GM12878 (cell line): ENCODE results near the gene TPRN. TPM values are rescaled to one million over a fixed set of nuclear protein-coding genes. Genes with fewer than 3 reads are reported as not detected.

Experiments used
- ATAC-seq: fragments of 200-7000 bp; cut with Tn5 transposase; 3 replicates; pipeline ENCODE4 v1.9.1; 2020; ENCODE audit warnings: mild to moderate bottlenecking, moderate library complexity
- BruUV-seq: library from RNA; stranded (reverse); fragments of 400-500 nt; replicated peaks from 2 replicates; lab custom pipeline; 2021; lab: Mats Ljungman, UMichigan
- CTCF ChIA-PET: fragments of 300-600 bp; sonication (Branson Sonifier 250); formaldehyde crosslinking; extraction: SDS; loops from one replicate; lab custom pipeline; 2021; ENCODE audit warnings: inconsistent platforms; lab: Yijun Ruan, JAX
- POLR2A ChIA-PET: fragments of 350-600 bp; formaldehyde crosslinking; extraction: SDS; loops from one replicate; lab custom pipeline; 2021; ENCODE audit warnings: inconsistent platforms; lab: Charles Lee
- RAD21 ChIA-PET: fragments of 300-600 bp; sonication (Branson Sonifier 250); formaldehyde crosslinking; loops from one replicate; lab custom pipeline; 2023; ENCODE audit warnings: antibody characterized with exemption; ENCODE audit not compliant: unreplicated experiment; lab: Charles Lee
- SMC1A ChIA-PET: fragments of 300-600 bp; sonication (Branson Sonifier 250); formaldehyde crosslinking; loops from one replicate; lab custom pipeline; 2023; ENCODE audit not compliant: unreplicated experiment, uncharacterized antibody; lab: Charles Lee
- DNase-seq: peaks from one replicate; pipeline ENCODE4 v3.0.0-alpha.2; 2011; ENCODE audit warnings: low read depth, low spot score
- FAIRE-seq: peaks from 3 replicates; lab custom pipeline; 2011; peaks lifted over from hg19 to GRCh38; lab: Jason Lieb, UNC
- H2AFZ ChIP-seq: 2 replicates; pipeline ENCODE4 v1.6.0; 2011; ENCODE audit warnings: low read depth, low read length, control low read depth; ENCODE audit not compliant: control insufficient read depth
- H3K27ac ChIP-seq: 2 replicates; pipeline ENCODE4 v1.5.1; 2011; ENCODE audit warnings: control low read depth; ENCODE audit not compliant: control insufficient read depth, insufficient read depth
- H3K27me3 ChIP-seq, 2 experiments: replicated peaks in 1 of 2; 2 replicates each; pipeline versions ENCODE4 v1.6.0 to v1.6.1; 2011; ENCODE audit warnings: low read length in 1 of 2; ENCODE audit not compliant: control insufficient read depth in 2 of 2, insufficient read depth in 2 of 2
- H3K36me3 ChIP-seq, 2 experiments: 2 replicates each; pipeline ENCODE4 v1.5.1; 2011; ENCODE audit warnings: low read length in 1 of 2; ENCODE audit not compliant: control insufficient read depth in 2 of 2, insufficient read depth in 2 of 2
- H3K4me1 ChIP-seq: 2 replicates; pipeline ENCODE4 v1.6.1; 2011; ENCODE audit warnings: mild to moderate bottlenecking, low read length, moderate library complexity, mixed read lengths; ENCODE audit not compliant: control insufficient read depth, insufficient read depth
- H3K4me2 ChIP-seq: 2 replicates; pipeline ENCODE4 v1.6.0; 2011; ENCODE audit warnings: control low read depth; ENCODE audit not compliant: control insufficient read depth, insufficient read depth
- H3K4me3 ChIP-seq: fragments of 200-600 bp; sonication (generic); 2 replicates; pipeline ENCODE4 v1.5.1; 2016
- H3K79me2 ChIP-seq: 2 replicates; pipeline ENCODE4 v1.6.0; 2011; ENCODE audit warnings: low read length; ENCODE audit not compliant: control insufficient read depth, insufficient read depth
- H3K9ac ChIP-seq: 2 replicates; pipeline ENCODE4 v1.8.0; 2011; ENCODE audit warnings: low read length, control low read depth, mixed read lengths; ENCODE audit not compliant: control insufficient read depth, insufficient read depth
- H3K9me3 ChIP-seq: replicated peaks from 3 replicates; pipeline ENCODE4 v1.5.1; 2011; ENCODE audit warnings: mild to moderate bottlenecking, low read length; ENCODE audit not compliant: control insufficient read depth, insufficient read depth
- H4K20me1 ChIP-seq: 2 replicates; pipeline ENCODE4 v1.6.0; 2011; ENCODE audit not compliant: control insufficient read depth, insufficient read depth
- ATF2 ChIP-seq: IDR thresholded peaks from 2 replicates; pipeline ENCODE4 v1.6.1; 2012; ENCODE audit warnings: low read length, inconsistent platforms
- BACH1 ChIP-seq: fragments of 450-650 bp; IDR thresholded peaks from 2 replicates; pipeline ENCODE4 v1.6.1; 2017; ENCODE audit warnings: mild to moderate bottlenecking, borderline replicate concordance
- CBFB ChIP-seq: IDR thresholded peaks from 2 replicates; pipeline ENCODE4 v1.6.1; 2016; ENCODE audit warnings: antibody characterized with exemption, low read depth
- FOXK2 ChIP-seq: fragments of 450-650 bp; IDR thresholded peaks from 2 replicates; pipeline ENCODE4 v1.6.1; 2017; ENCODE audit warnings: mild to moderate bottlenecking, moderate library complexity
- HDAC6 ChIP-seq: fragments of 200-600 bp; sonication (generic); IDR thresholded peaks from one replicate; pipeline ENCODE4 v1.8.0; 2017; ENCODE audit warnings: antibody characterized with exemption; ENCODE audit not compliant: unreplicated experiment
- KLF5 ChIP-seq: fragments of 450-650 bp; IDR thresholded peaks from 2 replicates; pipeline ENCODE4 v1.6.1; 2014; ENCODE audit warnings: mild to moderate bottlenecking; ENCODE audit not compliant: partially characterized antibody
- NBN ChIP-seq: fragments of 450-650 bp; IDR thresholded peaks from 2 replicates; pipeline ENCODE4 v1.6.1; 2016
- POU2F2 ChIP-seq: IDR thresholded peaks from 3 replicates; pipeline ENCODE4 v1.6.1; 2011; ENCODE audit warnings: low read depth, mild to moderate bottlenecking, low read length, borderline replicate concordance
- RB1 ChIP-seq: fragments of 450-650 bp; formaldehyde crosslinking; IDR thresholded peaks from 2 replicates; pipeline ENCODE4 v1.6.1; 2017; ENCODE audit warnings: mild to moderate bottlenecking, borderline replicate concordance
- STAT1 ChIP-seq: fragments of 450-650 bp; conservative IDR thresholded peaks from 2 replicates; pipeline ENCODE4 v1.6.1; 2014; ENCODE audit warnings: antibody characterized with exemption, mild to moderate bottlenecking
- STAT3 ChIP-seq: IDR thresholded peaks from 2 replicates; pipeline ENCODE4 v1.6.1; 2011; ENCODE audit warnings: low read depth, low read length, improper control_type of control experiment
- WGBS: methylation state at CpG from one replicate; pipeline ENCODE4 v1.1.6; 2016; ENCODE audit warnings: low lambda C conversion rate; ENCODE audit not compliant: insufficient replicate concordance, insufficient coverage; ENCODE audit errors: missing lambda C conversion rate; 5-methylcytosine and 5-hydroxymethylcytosine counted together
- in situ Hi-C: fragments of 300-500 bp; cut with MboI; formaldehyde crosslinking; loops from 9 replicates; pipeline ENCODE4 v1.14.3; 2018; ENCODE audit warnings: mixed read lengths
- intact Hi-C: fragments of 100-400 bp; cut with micrococcal nuclease; formaldehyde crosslinking; loops from one replicate; pipeline ENCODE4 v1.14.2; 2022; ENCODE audit not compliant: unreplicated experiment
- polyA plus RNA-seq, 11 experiments: library from polyadenylated mRNA; depleted of rRNA in 4 of 11; unstranded in 6 of 11; stranded (reverse) in 5 of 11; fragments of >200 nt; fragmentation: Nextera tagmentation in 4 of 11; fragmentation: Illumina TruSeq in 1 of 11; extraction: Ambion mirVana in 4 of 11; extraction: Trizol in 1 of 11; gene quantifications; 1 replicate in 1 of 11; 2 replicates in 10 of 11; pipeline versions ENCODE4 v1.2.1 to v1.2.3, GENCODE V29; 2011 to 2016; ENCODE audit warnings: inconsistent platforms in 2 of 11, missing spikeins in 2 of 11, low read depth in 1 of 11
- total RNA-seq, 4 experiments: library from RNA; depleted of rRNA in 3 of 4; stranded (reverse); fragments of >200 nt in 3 of 4; fragmentation: Illumina TruSeq in 1 of 4; extraction: Trizol in 1 of 4; gene quantifications; 2 replicates each; pipeline versions ENCODE4 v1.2.1 to v1.2.3, GENCODE V29; 2013 to 2021
- TF ChIP-seq, protein P1 (sequence below): IDR thresholded peaks from 2 replicates; pipeline ENCODE4 v1.6.1; 2011; ENCODE audit warnings: mild to moderate bottlenecking, low read depth, low read length, moderate library complexity; ENCODE audit not compliant: insufficient replicate concordance
- TF ChIP-seq, protein P2 (sequence below): IDR thresholded peaks from 2 replicates; pipeline ENCODE4 v1.6.1; 2012; ENCODE audit warnings: mild to moderate bottlenecking, low read depth, low read length

TPRN gene
- total and polyA plus RNA-seq, 10 of the 15 experiments (the other 5 are each of a cell fraction or from before 2014, with no cell fraction given) = 0.18 to 19.5 (median 3.1) TPM

GRCh38 chr9:137182836-137183235 lies 17.7 kb downstream of the TPRN start:
- intact Hi-C loops = no loop called here
- no peak overlapping the region for H3K4me3 ChIP-seq
- H3K9me3 ChIP-seq = no peaks in the 10 kb centered on the region
- ChIA-PET SMC1A (no interaction called here), RAD21 (no interaction called here), CTCF (no interaction called here), POLR2A (interaction anchor here (1.0 kb wide), 1 partner anchor 26 kb away, joined by 11 read pairs; no protein-coding TSS in a partner anchor)
- WGBS = 92% methylated on average over 14 of the region's 17 CpGs
- FAIRE-seq (no peak), ATAC-seq (no peak), DNase-seq (no peak)
- H2AFZ ChIP-seq = no peak overlapping the region
- H3K27ac ChIP-seq = no peak overlapping the region
- no peak for TF ChIP-seq RB1
- TF ChIP-seq, protein P1, sequence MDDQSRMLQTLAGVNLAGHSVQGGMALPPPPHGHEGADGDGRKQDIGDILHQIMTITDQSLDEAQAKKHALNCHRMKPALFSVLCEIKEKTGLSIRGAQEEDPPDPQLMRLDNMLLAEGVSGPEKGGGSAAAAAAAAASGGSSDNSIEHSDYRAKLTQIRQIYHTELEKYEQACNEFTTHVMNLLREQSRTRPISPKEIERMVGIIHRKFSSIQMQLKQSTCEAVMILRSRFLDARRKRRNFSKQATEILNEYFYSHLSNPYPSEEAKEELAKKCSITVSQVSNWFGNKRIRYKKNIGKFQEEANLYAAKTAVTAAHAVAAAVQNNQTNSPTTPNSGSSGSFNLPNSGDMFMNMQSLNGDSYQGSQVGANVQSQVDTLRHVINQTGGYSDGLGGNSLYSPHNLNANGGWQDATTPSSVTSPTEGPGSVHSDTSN = no peak
- TF ChIP-seq STAT1 = no peak
- TF ChIP-seq ATF2 = no peak
- no peak for TF ChIP-seq NBN
- no peak for TF ChIP-seq KLF5
- no peak for TF ChIP-seq FOXK2
- no peak for TF ChIP-seq POU2F2
- TF ChIP-seq STAT3 = no peak
- no peak for TF ChIP-seq CBFB
- no peak for TF ChIP-seq HDAC6
- TF ChIP-seq, protein P2, sequence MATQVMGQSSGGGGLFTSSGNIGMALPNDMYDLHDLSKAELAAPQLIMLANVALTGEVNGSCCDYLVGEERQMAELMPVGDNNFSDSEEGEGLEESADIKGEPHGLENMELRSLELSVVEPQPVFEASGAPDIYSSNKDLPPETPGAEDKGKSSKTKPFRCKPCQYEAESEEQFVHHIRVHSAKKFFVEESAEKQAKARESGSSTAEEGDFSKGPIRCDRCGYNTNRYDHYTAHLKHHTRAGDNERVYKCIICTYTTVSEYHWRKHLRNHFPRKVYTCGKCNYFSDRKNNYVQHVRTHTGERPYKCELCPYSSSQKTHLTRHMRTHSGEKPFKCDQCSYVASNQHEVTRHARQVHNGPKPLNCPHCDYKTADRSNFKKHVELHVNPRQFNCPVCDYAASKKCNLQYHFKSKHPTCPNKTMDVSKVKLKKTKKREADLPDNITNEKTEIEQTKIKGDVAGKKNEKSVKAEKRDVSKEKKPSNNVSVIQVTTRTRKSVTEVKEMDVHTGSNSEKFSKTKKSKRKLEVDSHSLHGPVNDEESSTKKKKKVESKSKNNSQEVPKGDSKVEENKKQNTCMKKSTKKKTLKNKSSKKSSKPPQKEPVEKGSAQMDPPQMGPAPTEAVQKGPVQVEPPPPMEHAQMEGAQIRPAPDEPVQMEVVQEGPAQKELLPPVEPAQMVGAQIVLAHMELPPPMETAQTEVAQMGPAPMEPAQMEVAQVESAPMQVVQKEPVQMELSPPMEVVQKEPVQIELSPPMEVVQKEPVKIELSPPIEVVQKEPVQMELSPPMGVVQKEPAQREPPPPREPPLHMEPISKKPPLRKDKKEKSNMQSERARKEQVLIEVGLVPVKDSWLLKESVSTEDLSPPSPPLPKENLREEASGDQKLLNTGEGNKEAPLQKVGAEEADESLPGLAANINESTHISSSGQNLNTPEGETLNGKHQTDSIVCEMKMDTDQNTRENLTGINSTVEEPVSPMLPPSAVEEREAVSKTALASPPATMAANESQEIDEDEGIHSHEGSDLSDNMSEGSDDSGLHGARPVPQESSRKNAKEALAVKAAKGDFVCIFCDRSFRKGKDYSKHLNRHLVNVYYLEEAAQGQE = no peak
- no peak for TF ChIP-seq BACH1
- H3K79me2 ChIP-seq = peaks cover 15% of the 10 kb centered on the region
- H4K20me1 ChIP-seq = no peaks in the 10 kb centered on the region
- BruUV-seq = no TSS peak
- H3K36me3 ChIP-seq = peaks cover 7 to 28% of the 10 kb centered on the region in 2 experiments
- H3K4me2 ChIP-seq = no peak overlapping the region
- H3K4me1 ChIP-seq = peaks cover 15% of the 10 kb centered on the region
- H3K9ac ChIP-seq = no peak overlapping the region
- in situ Hi-C loops = no loop called here
- no peaks in the 10 kb centered on the region for H3K27me3 ChIP-seq
